Right lobe of liver (tissue), 6 donors: ENCODE measurements around the gene SCN4A. TPM values are rescaled to one million over a fixed set of nuclear protein-coding genes. Genes with fewer than 3 reads are reported as not detected.
A peak's percentile ranks its signal among the peaks of the same experiment; 100 is the strongest.

Source experiments
- ATAC-seq, 4 donors: fragments of 200-7000 bp; cut with Tn5 transposase; one replicate each; pipeline ENCODE4 v1.9.1; 2020; ENCODE audit warnings: mild to moderate bottlenecking in 4 of 4, moderate library complexity in 4 of 4
- DNase-seq, 3 donors: peaks; one replicate each; pipeline ENCODE4 v3.0.0-alpha.2; 2020
- H3K27ac ChIP-seq, 3 donors: fragments of 200-600 bp; one replicate each; pipeline ENCODE4 v1.8.0; 2022
- H3K27me3 ChIP-seq, 2 donors: fragments of 200-600 bp; one replicate each; pipeline ENCODE4 v1.8.0; 2022
- H3K36me3 ChIP-seq, 4 donors: fragments of 200-600 bp; sonication (generic) in 1 of 4; one replicate each; pipeline versions ENCODE4 v1.5.1 to v1.8.0; 2017 to 2022; ENCODE audit warnings: control low read depth in 1 of 4
- H3K4me1 ChIP-seq, 4 donors: fragments of 200-600 bp; sonication (generic) in 1 of 4; one replicate each; pipeline versions ENCODE4 v1.5.1 to v1.8.0; 2017 to 2022; ENCODE audit warnings: control low read depth in 1 of 4
- H3K4me3 ChIP-seq, 3 donors: fragments of 200-600 bp; one replicate each; pipeline ENCODE4 v1.8.0; 2022
- H3K9me3 ChIP-seq, 4 donors: fragments of 200-600 bp; sonication (generic) in 1 of 4; one replicate each; pipeline versions ENCODE4 v1.5.1 to v1.8.0; 2017 to 2022; ENCODE audit warnings: control low read depth in 1 of 4
- POLR2A ChIP-seq: fragments of 450-650 bp; IDR thresholded peaks from one replicate; pipeline ENCODE4 v1.6.1; 2017; ENCODE audit warnings: antibody characterized with exemption, mild to moderate bottlenecking
- WGBS: methylation state at CpG from one replicate; pipeline ENCODE4 v1.1.6; 2018; ENCODE audit warnings: low coverage, low lambda C conversion rate; ENCODE audit not compliant: insufficient coverage; ENCODE audit errors: missing lambda C conversion rate; 5-methylcytosine and 5-hydroxymethylcytosine counted together
- intact Hi-C, 2 donors: fragments of 100-400 bp; cut with DNase I; formaldehyde crosslinking; loops; one replicate each; pipeline versions ENCODE4 v1.11.2 to v1.14.1; 2022
- total RNA-seq, 6 experiments: library from RNA; depleted of rRNA in 2 of 6; stranded (reverse); fragments of >200 nt in 2 of 6; fragmentation: NEBNext Ultra II Directional in 3 of 6; extraction: Animal tissue kit (Norgen Biotek cat#: 25700) in 3 of 6; gene quantifications; one replicate each; pipeline versions ENCODE4 v1.1.0 to v1.2.4, GENCODE V29; 2016 to 2023
- TF ChIP-seq, protein P1 (sequence below), 4 donors: fragments of 200-600 bp in 3 of 4; fragments of 450-650 bp in 1 of 4; IDR thresholded peaks; one replicate each; pipeline versions ENCODE4 v1.5.1 to v1.8.0; 2016 to 2022; ENCODE audit warnings: antibody characterized with exemption in 4 of 4, mild to moderate bottlenecking in 2 of 4
- donor health status: DM: no; HTN: yes; CAD: no.
- donor health status: DM: no; HTN: no; CAD: no.
- donor health status: DM: no; HTN: no; CAD: no.
- donor health status: DM: no; HTN: yes; CAD: no.
- donor health status: DM: no; HTN: yes; CAD: no.

SCN4A gene
- total RNA-seq, 6 experiments from 2014 or later = 0.10 to 1.4 (median 0.20) TPM

- Histone ChIP-seq H3K4me3 (no peak overlapping the region), H3K27me3 (no peaks in the 10 kb centered on the region), H3K9me3 (no peaks in the 10 kb centered on the region), H3K4me1 (peaks cover 0 to 10% (median 0%) of the 10 kb centered on the region in 4 donors), H3K36me3 (no peaks in the 10 kb centered on the region), H3K27ac (no peak overlapping the region)
- DNase-seq (peak in 1 of 3 donors; percentile 35), ATAC-seq (no peak)
- 56% methylated on average over 4 of the region's 22 CpGs for WGBS
- no peak for TF ChIP-seq POLR2A
- TF ChIP-seq, protein P1, sequence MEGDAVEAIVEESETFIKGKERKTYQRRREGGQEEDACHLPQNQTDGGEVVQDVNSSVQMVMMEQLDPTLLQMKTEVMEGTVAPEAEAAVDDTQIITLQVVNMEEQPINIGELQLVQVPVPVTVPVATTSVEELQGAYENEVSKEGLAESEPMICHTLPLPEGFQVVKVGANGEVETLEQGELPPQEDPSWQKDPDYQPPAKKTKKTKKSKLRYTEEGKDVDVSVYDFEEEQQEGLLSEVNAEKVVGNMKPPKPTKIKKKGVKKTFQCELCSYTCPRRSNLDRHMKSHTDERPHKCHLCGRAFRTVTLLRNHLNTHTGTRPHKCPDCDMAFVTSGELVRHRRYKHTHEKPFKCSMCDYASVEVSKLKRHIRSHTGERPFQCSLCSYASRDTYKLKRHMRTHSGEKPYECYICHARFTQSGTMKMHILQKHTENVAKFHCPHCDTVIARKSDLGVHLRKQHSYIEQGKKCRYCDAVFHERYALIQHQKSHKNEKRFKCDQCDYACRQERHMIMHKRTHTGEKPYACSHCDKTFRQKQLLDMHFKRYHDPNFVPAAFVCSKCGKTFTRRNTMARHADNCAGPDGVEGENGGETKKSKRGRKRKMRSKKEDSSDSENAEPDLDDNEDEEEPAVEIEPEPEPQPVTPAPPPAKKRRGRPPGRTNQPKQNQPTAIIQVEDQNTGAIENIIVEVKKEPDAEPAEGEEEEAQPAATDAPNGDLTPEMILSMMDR (IDR thresholded peaks at IDR 0.05) = no peak
- intact Hi-C loops = loop anchor here in 1 of 2 donors (10.0 kb wide), 1 partner anchor 58 kb away; no protein-coding TSS in a partner anchor
These were observed 30.2 kb upstream of the SCN4A start for GRCh38 chr17:64002658-64003525.

GRCh38 chr17:64001763-64002529, 29.2 kb upstream of the SCN4A start:
- Histone ChIP-seq H3K4me3 (no peak overlapping the region), H3K4me1 (peaks cover 0 to 15% (median 0%) of the 10 kb centered on the region in 4 donors), H3K27me3 (no peaks in the 10 kb centered on the region), H3K27ac (no peak overlapping the region), H3K36me3 (no peaks in the 10 kb centered on the region), H3K9me3 (no peaks in the 10 kb centered on the region)
- intact Hi-C loops = loop anchor here in 1 of 2 donors (10.0 kb wide), 1 partner anchor 57 kb away; no protein-coding TSS in a partner anchor
- TF ChIP-seq, protein P1 (IDR thresholded peaks at IDR 0.05) = no peak
- no peak for TF ChIP-seq POLR2A
- WGBS = 54% methylated on average over 7 of the region's 14 CpGs
- peak in 2 of 4 donors; percentile 24 to 48 for ATAC-seq
- peak in 1 of 3 donors; percentile 49 for DNase-seq

DNA sequence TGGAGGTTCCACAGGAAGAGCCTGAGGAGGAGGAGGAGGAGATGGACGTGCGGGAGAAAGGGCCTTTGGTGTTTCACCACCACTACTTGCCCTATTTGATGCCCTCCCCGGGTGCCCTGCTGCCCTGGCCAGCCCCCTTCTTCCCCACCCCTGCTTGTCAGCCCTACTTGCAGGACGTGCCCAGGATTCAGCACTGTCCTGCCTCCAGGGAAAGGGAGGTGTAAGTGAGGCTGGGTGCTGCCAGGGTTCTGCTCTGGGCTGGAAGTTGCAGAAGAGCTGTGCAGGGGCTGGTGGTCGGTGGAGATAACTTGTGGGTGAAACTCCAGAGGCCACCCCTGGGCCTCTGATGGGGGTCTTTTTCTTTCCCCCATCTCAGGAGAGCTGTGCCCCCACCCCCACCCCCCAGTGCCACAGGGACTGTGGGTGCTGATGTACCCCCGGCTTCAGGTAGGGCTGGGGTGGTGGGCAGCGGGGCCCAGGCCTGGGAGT, 28.4 kb upstream of the SCN4A start:
- Histone ChIP-seq H3K27me3 (no peaks in the 10 kb centered on the region), H3K4me3 (no peak overlapping the region), H3K36me3 (no peaks in the 10 kb centered on the region), H3K4me1 (peaks cover 0 to 15% (median 0%) of the 10 kb centered on the region in 4 donors), H3K9me3 (no peaks in the 10 kb centered on the region), H3K27ac (no peak overlapping the region)
- TF ChIP-seq, protein P1 (IDR thresholded peaks at IDR 0.05) = no peak
- no peak for TF ChIP-seq POLR2A
- intact Hi-C loops = loop anchor here in 1 of 2 donors (10.0 kb wide), 1 partner anchor 56 kb away; no protein-coding TSS in a partner anchor
- no peak for ATAC-seq
- DNase-seq = peak in 1 of 3 donors; percentile 28
- WGBS = 55% methylated on average over 2 of the region's 7 CpGs

DNA sequence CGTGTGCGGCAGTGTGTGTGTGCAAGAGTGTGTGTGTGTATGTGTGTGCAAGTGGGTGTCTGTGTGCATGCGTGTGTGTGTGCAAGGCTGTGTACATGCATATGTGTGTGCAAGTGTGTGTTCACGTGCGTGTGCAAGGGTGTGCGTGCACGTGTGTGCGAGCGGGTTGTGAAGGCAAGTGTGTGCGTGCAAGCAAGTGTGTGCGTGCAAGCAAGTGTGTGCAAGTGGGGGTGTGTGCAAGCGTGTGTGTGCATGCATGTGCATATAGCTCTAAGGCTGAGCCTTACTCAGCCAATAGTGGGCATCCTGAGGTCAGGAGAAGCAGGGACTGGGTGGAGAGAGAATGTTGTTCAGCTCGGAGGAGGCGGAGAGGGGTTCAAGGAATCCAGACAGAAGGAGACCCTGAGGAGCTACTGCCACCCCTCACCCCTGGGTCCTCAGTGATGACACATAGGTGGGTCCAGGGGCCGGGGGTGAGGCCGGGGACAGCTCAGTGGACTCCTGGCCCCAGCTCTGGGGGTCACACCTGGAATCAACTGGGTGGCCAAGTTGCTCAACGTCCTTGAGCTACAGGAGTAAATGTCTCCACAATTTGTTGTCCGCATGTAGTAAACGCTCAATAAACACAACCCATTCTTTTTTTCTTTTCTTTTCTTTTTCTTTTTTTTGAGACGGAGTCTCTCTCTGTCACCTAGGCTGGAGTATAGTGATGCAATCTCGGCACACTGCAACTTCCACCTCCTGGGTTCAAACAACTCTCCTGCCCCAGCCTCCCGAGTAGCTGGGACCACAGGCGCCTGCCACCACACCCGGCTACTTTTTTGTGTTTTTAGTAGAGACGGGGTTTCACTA, 27.2 kb upstream of the SCN4A start:
- H3K4me3 ChIP-seq = no peak overlapping the region
- WGBS = 73% methylated on average over 21 of the region's 25 CpGs
- intact Hi-C loops = loop anchor here in 1 of 2 donors (10.0 kb wide), 1 partner anchor 55 kb away; no protein-coding TSS in a partner anchor
- TF ChIP-seq, protein P1 (IDR thresholded peaks at IDR 0.05) = no peak
- TF ChIP-seq POLR2A = no peak
- ATAC-seq (no peak), DNase-seq (peak in 1 of 3 donors; percentile 40)
- no peaks in the 10 kb centered on the region for H3K9me3 ChIP-seq
- no peaks in the 10 kb centered on the region for H3K36me3 ChIP-seq
- H3K27ac ChIP-seq = no peak overlapping the region
- H3K4me1 ChIP-seq = peaks cover 0 to 12% (median 0%) of the 10 kb centered on the region in 4 donors
- no peaks in the 10 kb centered on the region for H3K27me3 ChIP-seq
